Neural cell (in vitro differentiated cells): ENCODE results near the gene NT5C2. TPM values are rescaled to one million over a fixed set of nuclear protein-coding genes. Genes with fewer than 3 reads are reported as not detected.

Experiments used
- H2AFZ ChIP-seq: fragments of 200-600, 300-800 bp; sonication (generic), shearing (Covaris generic); 2 replicates; pipeline ENCODE4 v1.6.0; 2014; ENCODE audit warnings: low read depth, mild to moderate bottlenecking, antibody characterized with exemption, low read length, moderate library complexity
- H3F3A ChIP-seq: fragments of 200-600 bp; shearing (Covaris generic); 2 replicates; pipeline ENCODE4 v1.6.1; 2016; ENCODE audit warnings: mild to moderate bottlenecking, moderate library complexity, mixed read lengths, antibody characterized with exemption, low read length; ENCODE audit not compliant: insufficient read depth, poor library complexity, severe bottlenecking
- H3K27ac ChIP-seq: fragments of 200-600, 300-800 bp; sonication (generic), shearing (Covaris generic); 2 replicates; pipeline ENCODE4 v1.5.1; 2014; ENCODE audit warnings: mild to moderate bottlenecking, low read length, moderate library complexity
- H3K27me3 ChIP-seq: fragments of 300-800, 200-600 bp; sonication (generic), shearing (Covaris generic); 2 replicates; pipeline ENCODE4 v1.6.0; 2014; ENCODE audit warnings: mild to moderate bottlenecking, low read depth, low read length, moderate library complexity; ENCODE audit not compliant: insufficient read depth
- H3K36me3 ChIP-seq: fragments of 300-800, 200-600 bp; sonication (generic), shearing (Covaris generic); 2 replicates; pipeline ENCODE4 v1.5.1; 2014; ENCODE audit warnings: mild to moderate bottlenecking, antibody characterized with exemption, low read length, moderate library complexity; ENCODE audit not compliant: insufficient read depth
- H3K4me2 ChIP-seq: fragments of 300-800, 200-600 bp; sonication (generic), shearing (Covaris generic); 2 replicates; pipeline ENCODE4 v1.6.0; 2014; ENCODE audit warnings: mild to moderate bottlenecking, low read length
- H3K4me3 ChIP-seq: fragments of 300-800, 200-600 bp; sonication (generic), shearing (Covaris generic); 2 replicates; pipeline ENCODE4 v1.5.1; 2014; ENCODE audit warnings: mild to moderate bottlenecking, low read length, moderate library complexity
- H3K79me2 ChIP-seq: fragments of 200-600 bp; shearing (Covaris generic); replicated peaks from 2 replicates; pipeline ENCODE4 v1.6.0; 2014; ENCODE audit warnings: mild to moderate bottlenecking, low read length, moderate library complexity; ENCODE audit not compliant: insufficient read depth
- H3K9ac ChIP-seq: fragments of 300-800, 200-600 bp; sonication (generic), shearing (Covaris generic); 2 replicates; pipeline ENCODE4 v1.6.1; 2016; ENCODE audit warnings: mild to moderate bottlenecking, low read length, mixed read lengths
- H3K9me2 ChIP-seq: fragments of 200-600 bp; shearing (Covaris generic); 2 replicates; pipeline ENCODE4 v1.6.1; 2016; ENCODE audit warnings: mild to moderate bottlenecking, low read length, mixed read lengths; ENCODE audit not compliant: insufficient read depth
- H3K9me3 ChIP-seq: fragments of 200-600, 300-800 bp; sonication (generic), shearing (Covaris generic); 2 replicates; pipeline ENCODE4 v1.6.1; 2016; ENCODE audit warnings: mild to moderate bottlenecking, mixed run types, low read length, moderate library complexity, mixed read lengths
- H4K20me1 ChIP-seq: fragments of 200-600 bp; shearing (Covaris generic); 2 replicates; pipeline ENCODE4 v1.6.1; 2016; ENCODE audit warnings: mild to moderate bottlenecking, mixed run types; ENCODE audit not compliant: insufficient read depth
- CTCF ChIP-seq: fragments of 450-650 bp; IDR thresholded peaks from 2 replicates; pipeline ENCODE4 v1.5.1; 2014; ENCODE audit warnings: antibody characterized with exemption, mild to moderate bottlenecking, moderate library complexity; ENCODE audit not compliant: poor library complexity, severe bottlenecking
- EP300 ChIP-seq: fragments of 450-650 bp; conservative IDR thresholded peaks from 2 replicates; pipeline ENCODE4 v1.6.1; 2014; ENCODE audit warnings: antibody characterized with exemption, mild to moderate bottlenecking, moderate library complexity; ENCODE audit not compliant: poor library complexity, severe bottlenecking
- EZH2 ChIP-seq: fragments of 200-600, 300-800 bp; shearing (Covaris generic), sonication (generic); IDR thresholded peaks from 2 replicates; pipeline ENCODE4 v1.6.1; 2014; ENCODE audit warnings: antibody characterized with exemption, low read length, borderline replicate concordance, mild to moderate bottlenecking; ENCODE audit not compliant: insufficient read depth, poor library complexity, severe bottlenecking
- MXI1 ChIP-seq: fragments of 450-650 bp; conservative IDR thresholded peaks from 2 replicates; pipeline ENCODE4 v1.6.1; 2014; ENCODE audit warnings: antibody characterized with exemption, mild to moderate bottlenecking; ENCODE audit not compliant: poor library complexity, severe bottlenecking
- POLR2AphosphoS5 ChIP-seq: IDR thresholded peaks from 2 replicates; pipeline ENCODE4 v1.6.1; 2012
- RAD21 ChIP-seq: fragments of 450-650 bp; conservative IDR thresholded peaks from 2 replicates; pipeline ENCODE4 v1.6.1; 2014; ENCODE audit warnings: antibody characterized with exemption, mild to moderate bottlenecking, moderate library complexity
- REST ChIP-seq: IDR thresholded peaks from 2 replicates; pipeline ENCODE4 v1.6.1; 2012; ENCODE audit warnings: borderline replicate concordance
- SMC3 ChIP-seq: fragments of 450-650 bp; conservative IDR thresholded peaks from 2 replicates; pipeline ENCODE4 v1.6.1; 2014; ENCODE audit warnings: antibody characterized with exemption, mild to moderate bottlenecking, moderate library complexity; ENCODE audit not compliant: poor library complexity
- TAF1 ChIP-seq: IDR thresholded peaks from 2 replicates; pipeline ENCODE4 v1.6.1; 2012; ENCODE audit warnings: low read depth
- polyA plus RNA-seq: library from polyadenylated mRNA; depleted of rRNA; stranded (reverse); fragments of >200 nt; gene quantifications from 2 replicates; pipeline ENCODE4 v1.2.3, GENCODE V29; 2014

NT5C2 gene
- polyA plus RNA-seq, 1 donor from 2014 or later: 190 TPM

GRCh38 chr10:103104721-103105120 is 88.4 kb downstream of the NT5C2 start:
- no peaks in the 10 kb centered on the region for H3K9me3 ChIP-seq
- H3K9ac ChIP-seq: no peak overlapping the region
- H3K27ac ChIP-seq: no peak overlapping the region
- H4K20me1 ChIP-seq: no peaks in the 10 kb centered on the region
- no peak overlapping the region for H3K4me3 ChIP-seq
- TF ChIP-seq RAD21 (no peak), TAF1 (no peak), SMC3 (no peak), CTCF (no peak), EP300 (no peak), EZH2 (no peak), POLR2AphosphoS5 (no peak), REST (no peak), MXI1 (no peak)
- H3K36me3 ChIP-seq: peaks cover 8% of the 10 kb centered on the region
- H2AFZ ChIP-seq: no peak overlapping the region
- H3K9me2 ChIP-seq: no peaks in the 10 kb centered on the region
- no peaks in the 10 kb centered on the region for H3K27me3 ChIP-seq
- H3K79me2 ChIP-seq: no peaks in the 10 kb centered on the region
- no peaks in the 10 kb centered on the region for H3F3A ChIP-seq
- no peak overlapping the region for H3K4me2 ChIP-seq

GRCh38 chr10:103103989-103104388 is 89.1 kb downstream of the NT5C2 start:
- Histone ChIP-seq H3K4me2 (no peak overlapping the region), H2AFZ (no peak overlapping the region), H3K9me2 (no peaks in the 10 kb centered on the region), H3K79me2 (no peaks in the 10 kb centered on the region), H3K36me3 (peaks cover 8% of the 10 kb centered on the region), H3K9me3 (no peaks in the 10 kb centered on the region), H3K9ac (no peak overlapping the region), H3K27me3 (no peaks in the 10 kb centered on the region), H3K4me3 (no peak overlapping the region), H3K27ac (no peak overlapping the region), H3F3A (no peaks in the 10 kb centered on the region), H4K20me1 (no peaks in the 10 kb centered on the region)
- no peak for TF ChIP-seq EZH2
- no peak for TF ChIP-seq RAD21
- no peak for TF ChIP-seq CTCF
- no peak for TF ChIP-seq SMC3
- no peak for TF ChIP-seq REST
- no peak for TF ChIP-seq POLR2AphosphoS5
